Fibroblast of pulmonary artery (primary cell): ENCODE measurements around the gene SERTAD1.
"Not testable (repeated sequence)": the region's sequence is repeated elsewhere in the genome, so short reads cannot be mapped to it uniquely, and the experiment has no call there.

Source experiments
- DNase-seq: peaks from one replicate; pipeline ENCODE4 v3.0.0-alpha.2; 2010; ENCODE audit warnings: low read depth
- H3K4me3 ChIP-seq: replicated peaks from 2 replicates; pipeline ENCODE4 v1.5.1; 2011; ENCODE audit warnings: low read depth, mild to moderate bottlenecking, control low read depth, low read length, moderate library complexity
- CTCF ChIP-seq: IDR thresholded peaks from 2 replicates; pipeline ENCODE4 v1.5.1; 2011; ENCODE audit warnings: mild to moderate bottlenecking, control low read depth, low read length, inconsistent platforms; ENCODE audit errors: missing control alignments

The SERTAD1 gene

GRCh38 chr19:40431698-40432097 lies 5.9 kb upstream of the SERTAD1 start:
- no peak overlapping the region for H3K4me3 ChIP-seq
- TF ChIP-seq CTCF = no peak
- DNase-seq = no peak

- H3K4me3 ChIP-seq, DNase-seq: not testable (repeated sequence)
Measured at GRCh38 chr19:40430242-40430641, 4.5 kb upstream of the SERTAD1 start.

GRCh38 chr19:40428197-40428596 lies 2.4 kb upstream of the SERTAD1 start:
- not testable (repeated sequence) for DNase-seq, H3K4me3 ChIP-seq

- TF ChIP-seq CTCF = no peak
- peak; percentile 42 for DNase-seq
- H3K4me3 ChIP-seq = peak overlapping the region; percentile 94
Measured at GRCh38 chr19:40424637-40425449, 949 bp downstream of the SERTAD1 start.

- H3K4me3 ChIP-seq = peak overlapping the region; percentile 94
- no peak for TF ChIP-seq CTCF
- DNase-seq = no peak
Measured at GRCh38 chr19:40423938-40424337, 1.9 kb downstream of the SERTAD1 start.

- H3K4me3 ChIP-seq = no peak overlapping the region
- no peak for DNase-seq
- no peak for TF ChIP-seq CTCF
Measured at GRCh38 chr19:40422748-40423566, 2.8 kb downstream of the SERTAD1 start.

- TF ChIP-seq CTCF = no peak
- no peak for DNase-seq
- no peak overlapping the region for H3K4me3 ChIP-seq
Measured at GRCh38 chr19:40421993-40422747, 3.6 kb downstream of the SERTAD1 start.
